ENCODE data around the gene CCT3.

- TF ChIP-seq CTCF (IDR thresholded peaks at IDR 0.05; ENCODE audit: insufficient read depth, low read length, poor library complexity, severe bottlenecking), result peak; percentile 46
- no peak for TF ChIP-seq EZH2phosphoT487 (conservative IDR thresholded peaks at IDR 0.05; ENCODE audit: low read length)
These were observed 18.4 kb downstream of the CCT3 start for GRCh38 chr1:156319664-156320063.

Data from SU-DHL-6 (cell line).